Measurements from ENCODE around the gene BORCS5. TPM values are rescaled to one million over a fixed set of nuclear protein-coding genes. Genes with fewer than 3 reads are reported as not detected.

Gene BORCS5
- total and polyA plus RNA-seq, 2 donors (not counting 1 experiment from before 2014, with no cell fraction given): 13.5 to 14.4 TPM

DNA sequence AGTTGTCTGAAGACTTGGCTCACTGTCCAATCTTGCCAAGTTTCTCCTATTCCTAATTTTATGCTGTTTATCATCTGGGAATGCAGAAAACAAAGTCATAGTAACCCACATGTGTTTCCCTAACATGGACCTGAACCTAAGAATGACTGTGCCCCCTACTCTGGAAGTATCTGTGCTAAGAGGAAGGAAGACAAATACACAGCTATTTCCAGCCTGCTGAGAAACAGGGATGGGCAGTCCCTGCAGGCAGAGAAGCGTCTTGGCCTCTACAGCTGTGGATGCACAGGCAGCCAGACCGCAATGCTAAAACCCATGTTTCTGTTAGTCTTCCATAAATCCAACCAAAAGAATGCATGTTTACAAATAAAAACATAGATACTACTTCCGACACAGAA is 149.6 kb downstream of the BORCS5 start:
- H3K27me3 ChIP-seq (ENCODE audit: control insufficient read depth, insufficient read depth, low read length): no peaks in the 10 kb centered on the region
- peak overlapping the region; percentile 71 for H3K4me2 ChIP-seq (ENCODE audit: extremely low read depth, insufficient read depth, low read length)
- TF ChIP-seq, protein P1, sequence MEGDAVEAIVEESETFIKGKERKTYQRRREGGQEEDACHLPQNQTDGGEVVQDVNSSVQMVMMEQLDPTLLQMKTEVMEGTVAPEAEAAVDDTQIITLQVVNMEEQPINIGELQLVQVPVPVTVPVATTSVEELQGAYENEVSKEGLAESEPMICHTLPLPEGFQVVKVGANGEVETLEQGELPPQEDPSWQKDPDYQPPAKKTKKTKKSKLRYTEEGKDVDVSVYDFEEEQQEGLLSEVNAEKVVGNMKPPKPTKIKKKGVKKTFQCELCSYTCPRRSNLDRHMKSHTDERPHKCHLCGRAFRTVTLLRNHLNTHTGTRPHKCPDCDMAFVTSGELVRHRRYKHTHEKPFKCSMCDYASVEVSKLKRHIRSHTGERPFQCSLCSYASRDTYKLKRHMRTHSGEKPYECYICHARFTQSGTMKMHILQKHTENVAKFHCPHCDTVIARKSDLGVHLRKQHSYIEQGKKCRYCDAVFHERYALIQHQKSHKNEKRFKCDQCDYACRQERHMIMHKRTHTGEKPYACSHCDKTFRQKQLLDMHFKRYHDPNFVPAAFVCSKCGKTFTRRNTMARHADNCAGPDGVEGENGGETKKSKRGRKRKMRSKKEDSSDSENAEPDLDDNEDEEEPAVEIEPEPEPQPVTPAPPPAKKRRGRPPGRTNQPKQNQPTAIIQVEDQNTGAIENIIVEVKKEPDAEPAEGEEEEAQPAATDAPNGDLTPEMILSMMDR (conservative IDR thresholded peaks at IDR 0.05 in 1 of 2, IDR thresholded peaks at IDR 0.05 in 1 of 2; ENCODE audit: low read depth in 1 of 2, low read length in 2 of 2): peak in 1 of 2 donors; percentile 3
- no peak for TF ChIP-seq EZH2 (IDR thresholded peaks at IDR 0.05; ENCODE audit: low read length, missing control alignments)
- no peak overlapping the region for H3K9ac ChIP-seq (ENCODE audit: insufficient read depth, low read length)
- peak overlapping the region; percentile 10 for H2AFZ ChIP-seq (ENCODE audit: low read length)
- H3K27ac ChIP-seq (ENCODE audit: insufficient read depth, low read length): peak overlapping the region; percentile 71
- no peaks in the 10 kb centered on the region for H3K36me3 ChIP-seq (ENCODE audit: control insufficient read depth, insufficient read depth, low read length)
- no peaks in the 10 kb centered on the region for H3K9me3 ChIP-seq (ENCODE audit: control insufficient read depth, insufficient read depth, low read depth, low read length)
- H3K79me2 ChIP-seq (ENCODE audit: control insufficient read depth, insufficient read depth, low read length): no peaks in the 10 kb centered on the region
- peak in 1 of 2 donors; percentile 61 for DNase-seq (ENCODE audit: low read depth in 2 of 2)
- H3K4me3 ChIP-seq (replicated peaks in 1 of 4; ENCODE audit: control extremely low read depth in 1 of 4, insufficient read depth in 1 of 4, low read depth in 3 of 4, low read length in 4 of 4): peak overlapping the region; percentile 0 to 44 (median 25)
- H3K4me1 ChIP-seq (ENCODE audit: control insufficient read depth, extremely low read depth, insufficient read depth, low read length): peaks cover 17% of the 10 kb centered on the region
- H4K20me1 ChIP-seq (ENCODE audit: control insufficient read depth, extremely low read depth, insufficient read depth, low read length): no peaks in the 10 kb centered on the region

DNA sequence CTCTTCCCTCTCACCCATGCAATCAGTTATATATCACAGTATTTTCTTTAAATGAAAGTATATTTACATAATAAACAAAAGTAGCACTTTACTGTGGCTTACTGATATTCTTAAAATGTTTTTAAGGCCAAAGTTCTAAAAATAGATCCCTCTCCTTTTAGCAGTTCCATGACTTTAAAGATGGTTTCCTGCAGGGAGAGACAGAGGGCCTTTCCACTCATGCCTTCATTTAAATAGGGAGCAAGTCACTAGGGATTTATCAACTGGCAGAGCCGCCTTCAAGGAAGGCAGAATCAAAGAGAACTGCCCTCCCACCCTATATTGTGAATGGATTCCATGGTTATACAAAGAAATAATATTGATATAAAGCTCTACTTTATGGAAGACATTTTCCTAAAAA is 150.2 kb downstream of the BORCS5 start:
- Histone ChIP-seq H3K4me3 (replicated peaks in 1 of 4; ENCODE audit: control extremely low read depth in 1 of 4, insufficient read depth in 1 of 4, low read depth in 3 of 4, low read length in 4 of 4) (no peak overlapping the region), H3K79me2 (ENCODE audit: control insufficient read depth, insufficient read depth, low read length) (no peaks in the 10 kb centered on the region), H3K27me3 (ENCODE audit: control insufficient read depth, insufficient read depth, low read length) (no peaks in the 10 kb centered on the region), H3K9me3 (ENCODE audit: control insufficient read depth, insufficient read depth, low read depth, low read length) (no peaks in the 10 kb centered on the region), H3K27ac (ENCODE audit: insufficient read depth, low read length) (peak overlapping the region; percentile 71), H4K20me1 (ENCODE audit: control insufficient read depth, extremely low read depth, insufficient read depth, low read length) (no peaks in the 10 kb centered on the region), H3K4me1 (ENCODE audit: control insufficient read depth, extremely low read depth, insufficient read depth, low read length) (peaks cover 17% of the 10 kb centered on the region), H3K9ac (ENCODE audit: insufficient read depth, low read length) (no peak overlapping the region), H2AFZ (ENCODE audit: low read length) (no peak overlapping the region), H3K36me3 (ENCODE audit: control insufficient read depth, insufficient read depth, low read length) (no peaks in the 10 kb centered on the region), H3K4me2 (ENCODE audit: extremely low read depth, insufficient read depth, low read length) (peak overlapping the region; percentile 25)
- no peak for DNase-seq (ENCODE audit: low read depth in 2 of 2)
- TF ChIP-seq, protein P1 (conservative IDR thresholded peaks at IDR 0.05 in 1 of 2, IDR thresholded peaks at IDR 0.05 in 1 of 2; ENCODE audit: low read depth in 1 of 2, low read length in 2 of 2): no peak
- TF ChIP-seq EZH2 (IDR thresholded peaks at IDR 0.05; ENCODE audit: low read length, missing control alignments): no peak

DNA sequence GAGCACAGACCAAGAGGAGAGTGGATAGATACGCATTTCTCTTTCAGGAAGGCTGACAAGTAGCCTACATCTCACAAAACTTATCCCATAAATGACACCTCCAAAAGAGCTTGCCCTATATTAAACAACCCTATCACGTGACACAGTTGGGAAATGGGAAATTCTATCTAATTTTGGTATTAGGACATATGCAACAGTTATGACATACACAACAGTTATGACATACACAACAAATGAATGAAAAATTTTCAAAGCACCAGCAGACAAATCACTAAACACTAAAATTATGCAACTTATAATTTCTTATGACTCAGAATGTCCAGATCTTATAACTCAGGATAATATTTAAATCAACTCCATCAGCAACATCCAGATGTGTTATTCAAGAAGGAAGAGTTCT is 151.7 kb downstream of the BORCS5 start:
- Histone ChIP-seq H3K27ac (ENCODE audit: insufficient read depth, low read length) (no peak overlapping the region), H3K9me3 (ENCODE audit: control insufficient read depth, insufficient read depth, low read depth, low read length) (no peaks in the 10 kb centered on the region), H3K4me3 (replicated peaks in 1 of 4; ENCODE audit: control extremely low read depth in 1 of 4, insufficient read depth in 1 of 4, low read depth in 3 of 4, low read length in 4 of 4) (no peak overlapping the region), H3K27me3 (ENCODE audit: control insufficient read depth, insufficient read depth, low read length) (no peaks in the 10 kb centered on the region), H3K4me2 (ENCODE audit: extremely low read depth, insufficient read depth, low read length) (no peak overlapping the region), H3K9ac (ENCODE audit: insufficient read depth, low read length) (no peak overlapping the region), H4K20me1 (ENCODE audit: control insufficient read depth, extremely low read depth, insufficient read depth, low read length) (no peaks in the 10 kb centered on the region), H2AFZ (ENCODE audit: low read length) (no peak overlapping the region), H3K36me3 (ENCODE audit: control insufficient read depth, insufficient read depth, low read length) (no peaks in the 10 kb centered on the region), H3K4me1 (ENCODE audit: control insufficient read depth, extremely low read depth, insufficient read depth, low read length) (peaks cover 17% of the 10 kb centered on the region), H3K79me2 (ENCODE audit: control insufficient read depth, insufficient read depth, low read length) (no peaks in the 10 kb centered on the region)
- peak in 1 of 2 donors; percentile 91 for DNase-seq (ENCODE audit: low read depth in 2 of 2)
- TF ChIP-seq, protein P1 (conservative IDR thresholded peaks at IDR 0.05 in 1 of 2, IDR thresholded peaks at IDR 0.05 in 1 of 2; ENCODE audit: low read depth in 1 of 2, low read length in 2 of 2): no peak
- no peak for TF ChIP-seq EZH2 (IDR thresholded peaks at IDR 0.05; ENCODE audit: low read length, missing control alignments)

All from fibroblast of lung (primary cell).